TTC549 (cell line): ENCODE measurements around the gene SMIM15.
"Not testable (repeated sequence)": the region's sequence is repeated elsewhere in the genome, so short reads cannot be mapped to it uniquely, and the experiment has no call there.

Experiments
- FAIRE-seq: peaks from 2 replicates; lab custom pipeline; 2012; peaks lifted over from hg19 to GRCh38; lab: Jason Lieb, UNC

Gene SMIM15, protein sequence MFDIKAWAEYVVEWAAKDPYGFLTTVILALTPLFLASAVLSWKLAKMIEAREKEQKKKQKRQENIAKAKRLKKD

DNA sequence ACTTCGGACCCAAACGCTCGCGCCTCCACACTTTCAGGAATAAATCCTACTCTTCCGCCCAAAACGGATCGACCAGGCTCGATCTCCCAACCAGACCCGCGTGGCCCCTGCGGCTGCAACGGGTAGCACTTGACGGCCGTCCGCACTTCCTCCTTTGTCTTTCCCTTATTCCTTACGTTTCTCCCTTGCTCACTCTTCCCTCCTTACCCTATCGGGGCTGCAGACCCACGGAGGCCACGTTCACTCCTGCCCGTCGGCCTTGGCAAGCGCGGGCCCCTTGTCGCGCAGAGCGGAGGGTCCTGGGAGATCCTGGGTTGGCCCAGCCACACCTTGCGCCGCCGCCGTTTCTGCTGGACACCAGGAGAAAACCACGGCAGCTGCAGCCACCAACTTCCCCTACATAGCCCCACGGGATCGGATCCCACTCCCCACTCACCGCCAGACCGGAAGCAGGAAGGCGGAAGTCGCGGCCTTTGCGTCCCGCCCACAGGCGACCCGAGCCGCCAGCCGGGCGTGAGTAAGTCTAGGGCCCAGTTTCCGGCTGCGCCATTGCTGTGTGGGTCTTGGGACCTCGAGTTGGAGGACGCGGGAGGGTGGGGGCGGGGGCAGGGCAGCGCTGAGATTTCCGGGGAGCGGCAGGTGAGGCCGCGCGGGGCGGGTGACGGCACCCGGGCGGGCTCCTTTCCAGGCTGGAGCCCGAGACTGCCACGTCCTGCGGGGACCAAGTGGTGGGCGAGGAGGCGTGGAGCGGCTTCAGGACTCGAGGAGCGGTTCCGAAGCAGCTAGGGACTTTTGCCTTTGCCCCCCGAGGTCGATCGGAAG lies at the start of gene SMIM15:
Gene SMIM15, minus strand, starts transcription at position 459 of the 822 bp plus-strand sequence. CDS start 2,297 bp downstream, outside the sequence.
- no peak for FAIRE-seq

DNA sequence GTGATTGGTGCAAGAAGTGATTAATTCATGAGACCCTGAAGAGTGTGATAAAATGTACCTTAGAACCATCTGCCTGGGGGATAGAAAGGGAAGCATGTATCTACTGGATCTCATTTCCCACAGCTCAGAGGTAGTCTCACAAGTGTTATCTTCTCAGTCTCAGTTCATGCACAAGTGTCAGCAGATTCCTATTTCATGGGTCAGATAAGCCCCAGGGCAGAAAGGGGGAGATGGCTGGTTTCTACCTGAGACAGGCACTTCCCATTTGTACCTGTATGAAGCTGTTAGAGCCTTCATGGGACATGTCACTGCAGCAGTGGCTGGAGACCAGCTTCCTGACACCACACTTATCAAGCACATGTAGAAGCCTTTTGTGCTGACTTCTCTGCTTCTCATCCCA lies 45.6 kb upstream of the SMIM15 start:
- no peak for FAIRE-seq

DNA sequence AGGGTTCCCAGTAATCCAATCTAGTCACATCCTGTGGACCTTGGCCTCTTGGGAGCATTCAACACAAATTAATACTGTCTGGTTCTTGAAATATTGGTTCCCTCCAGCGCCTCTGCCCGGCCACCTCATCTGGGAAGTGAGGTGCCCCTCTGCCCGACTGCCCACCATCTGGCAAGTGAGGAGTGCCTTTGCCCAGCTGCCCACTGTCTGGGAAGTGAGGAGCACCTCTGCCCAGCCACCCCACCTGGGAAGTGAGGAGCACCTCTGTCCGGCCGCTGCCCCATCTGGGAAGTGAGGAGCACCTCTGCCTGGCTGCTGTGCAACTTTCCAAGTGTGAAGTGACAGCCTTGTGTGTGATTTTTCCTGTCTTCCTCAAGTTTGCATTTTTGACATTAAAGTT lies 42.7 kb upstream of the SMIM15 start:
- FAIRE-seq, result no peak

- FAIRE-seq, result no peak
Measured at GRCh38 chr5:61202213-61202612, 39.9 kb upstream of the SMIM15 start.

DNA sequence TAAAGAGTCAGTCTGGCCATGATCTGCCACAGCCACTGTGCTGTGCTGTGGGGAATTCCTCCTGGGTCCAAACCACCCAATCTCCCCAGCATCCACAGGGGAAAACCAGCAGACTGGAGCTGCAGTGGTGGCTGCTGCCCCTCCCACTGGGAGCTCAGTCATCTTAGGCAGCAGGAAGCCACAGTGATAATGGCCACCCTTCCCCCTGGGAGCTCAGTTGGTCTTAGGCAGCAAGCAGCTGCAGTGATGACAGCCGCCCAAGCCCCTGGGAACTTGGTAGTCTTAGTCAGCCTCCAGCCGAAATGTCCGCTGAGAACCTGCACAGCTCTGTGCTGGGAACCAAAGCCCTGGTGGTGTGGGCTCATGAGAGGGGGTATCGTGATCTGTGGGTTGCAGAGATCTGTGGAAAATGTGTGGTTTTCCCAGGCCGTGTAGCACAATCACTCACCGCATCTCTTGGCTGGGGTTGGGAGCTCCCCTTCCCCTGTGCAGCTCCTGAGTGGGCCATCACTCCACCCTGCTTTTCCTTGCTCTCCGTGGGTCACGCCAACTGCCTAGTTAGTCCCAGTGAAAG lies 38.4 kb upstream of the SMIM15 start:
- FAIRE-seq, result no peak

GRCh38 chr5:61198606-61199005 lies 36.3 kb upstream of the SMIM15 start:
- no peak for FAIRE-seq

DNA sequence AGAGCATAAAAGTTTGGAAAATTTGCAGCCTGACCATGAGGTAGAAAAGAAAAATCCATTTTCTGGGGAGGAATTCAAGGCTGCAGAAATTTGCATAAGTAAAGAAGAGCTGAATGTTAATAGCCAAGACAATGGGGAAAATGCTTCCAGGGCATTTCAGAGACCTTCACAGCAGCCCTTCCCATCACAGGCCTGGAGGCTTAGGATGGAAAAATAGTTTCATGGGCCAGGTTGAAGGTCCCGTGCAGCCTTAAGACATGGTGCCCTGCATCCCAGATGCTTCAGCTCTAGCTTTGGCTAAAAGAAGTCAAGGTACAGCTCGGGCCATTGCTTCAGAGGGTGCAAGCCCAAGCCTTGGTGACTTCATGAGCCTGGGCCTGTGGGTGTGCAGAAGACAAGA lies 25.6 kb upstream of the SMIM15 start:
- FAIRE-seq, result not testable (repeated sequence)

GRCh38 chr5:61187352-61187751 lies 25.1 kb upstream of the SMIM15 start:
- FAIRE-seq, result not testable (repeated sequence)

- FAIRE-seq, result no peak
Measured at GRCh38 chr5:61186634-61187033, 24.4 kb upstream of the SMIM15 start.

DNA sequence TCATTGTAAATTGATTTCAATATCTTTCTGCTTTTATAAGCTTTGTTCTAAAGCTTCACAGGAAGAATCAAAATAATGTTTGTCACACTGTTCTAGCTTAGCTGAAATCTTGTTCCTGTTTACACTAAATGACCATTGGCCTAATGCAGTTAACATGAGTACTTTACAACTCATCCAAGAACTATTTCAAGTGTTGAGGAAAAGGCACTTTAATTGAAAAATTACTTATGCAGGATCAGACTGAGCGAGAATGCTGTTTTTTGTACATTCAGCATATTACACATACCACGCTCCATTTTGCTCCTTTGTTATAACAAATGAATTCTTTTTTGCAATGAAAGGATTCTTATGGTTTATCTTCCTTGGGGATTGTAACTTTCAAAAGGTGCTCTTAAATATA lies 22.4 kb upstream of the SMIM15 start:
- FAIRE-seq, result no peak

DNA sequence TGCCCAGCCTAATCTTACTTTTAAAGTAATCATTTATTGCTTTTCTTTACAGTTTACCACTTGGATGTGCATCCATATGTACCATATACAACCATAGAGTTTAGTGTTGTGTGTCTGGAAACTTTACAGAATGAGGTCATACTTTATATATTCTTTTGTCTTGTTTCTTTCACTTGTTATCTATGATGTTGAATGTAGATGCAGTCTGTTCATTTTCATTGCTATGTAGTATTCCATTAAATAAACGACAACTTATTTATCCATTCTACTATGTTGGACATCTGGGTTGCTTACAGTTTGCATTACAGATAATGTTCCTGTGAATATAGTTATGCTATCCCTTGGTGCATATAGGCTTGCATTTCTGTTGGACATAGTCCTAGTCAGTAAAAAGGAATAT lies 21.3 kb upstream of the SMIM15 start:
- no peak for FAIRE-seq

- no peak for FAIRE-seq
Measured at GRCh38 chr5:61182449-61182848, 20.2 kb upstream of the SMIM15 start.

GRCh38 chr5:61180886-61181285 lies 18.6 kb upstream of the SMIM15 start:
- no peak for FAIRE-seq

GRCh38 chr5:61178702-61179101 lies 16.4 kb upstream of the SMIM15 start:
- no peak for FAIRE-seq

GRCh38 chr5:61177716-61178115 lies 15.4 kb upstream of the SMIM15 start:
- no peak for FAIRE-seq

DNA sequence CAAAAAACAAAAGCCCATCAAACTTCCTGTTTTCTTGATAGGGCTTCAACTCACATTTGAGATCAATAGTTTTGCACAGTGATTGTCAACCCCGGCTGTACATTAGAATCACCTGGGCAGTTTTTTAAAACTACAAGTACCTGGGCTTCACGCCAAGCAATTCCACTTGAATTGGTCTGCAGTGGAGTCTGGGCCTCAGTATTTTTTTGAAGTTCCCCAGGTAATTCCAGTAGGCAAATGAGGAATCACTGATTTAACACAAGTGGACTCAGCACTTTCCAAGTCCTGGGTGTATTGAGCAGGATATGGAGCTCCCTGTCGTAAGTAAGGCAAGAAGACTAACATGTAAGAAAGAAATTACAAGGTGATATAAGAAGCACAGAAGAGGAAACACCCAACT lies 14.8 kb upstream of the SMIM15 start:
- no peak for FAIRE-seq

DNA sequence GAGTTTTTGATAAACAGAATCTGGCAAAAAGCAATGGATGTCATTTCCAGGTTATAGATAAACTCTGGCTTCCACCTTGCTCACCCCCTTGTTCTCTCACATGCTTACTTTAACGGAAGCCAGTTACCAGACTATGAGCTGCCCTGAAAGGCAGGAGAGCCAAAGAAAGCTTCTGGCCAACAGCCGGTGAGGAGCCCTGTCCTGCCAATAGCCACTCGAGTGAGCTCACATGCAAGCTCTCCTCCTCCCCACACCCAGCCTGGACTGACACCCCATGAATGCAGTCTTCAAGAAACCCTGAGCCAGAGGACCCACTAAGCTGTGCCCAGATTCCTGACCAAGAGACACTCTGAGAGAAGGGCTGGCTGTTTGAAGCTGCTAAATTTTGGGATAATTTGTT lies 14.4 kb upstream of the SMIM15 start:
- FAIRE-seq, result no peak

GRCh38 chr5:61171479-61171878 lies 9.2 kb upstream of the SMIM15 start:
- FAIRE-seq, result no peak

- FAIRE-seq, result no peak
Measured at GRCh38 chr5:61168951-61169350, 6.7 kb upstream of the SMIM15 start.

GRCh38 chr5:61167382-61167781 lies 5.1 kb upstream of the SMIM15 start:
- FAIRE-seq, result no peak

DNA sequence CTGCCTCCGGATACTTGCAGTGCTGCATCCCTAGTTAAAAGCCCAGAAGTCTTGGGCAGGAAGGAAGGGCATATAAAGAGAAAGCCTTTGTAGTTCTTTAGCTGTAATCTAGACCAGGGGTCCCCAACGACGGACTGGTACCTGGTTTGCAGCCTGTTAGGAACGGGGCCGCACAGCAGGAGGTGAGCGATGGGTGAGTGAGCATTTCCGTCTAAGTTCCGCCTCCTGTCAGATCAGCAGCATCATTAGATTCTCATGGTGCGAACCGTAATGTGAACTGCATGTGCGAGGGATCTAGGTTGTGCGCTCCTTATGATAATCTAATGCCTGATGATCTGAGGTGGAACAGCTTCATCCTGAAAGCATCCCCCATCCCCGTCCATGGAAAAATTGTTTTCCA lies 1.6 kb upstream of the SMIM15 start:
- no peak for FAIRE-seq

DNA sequence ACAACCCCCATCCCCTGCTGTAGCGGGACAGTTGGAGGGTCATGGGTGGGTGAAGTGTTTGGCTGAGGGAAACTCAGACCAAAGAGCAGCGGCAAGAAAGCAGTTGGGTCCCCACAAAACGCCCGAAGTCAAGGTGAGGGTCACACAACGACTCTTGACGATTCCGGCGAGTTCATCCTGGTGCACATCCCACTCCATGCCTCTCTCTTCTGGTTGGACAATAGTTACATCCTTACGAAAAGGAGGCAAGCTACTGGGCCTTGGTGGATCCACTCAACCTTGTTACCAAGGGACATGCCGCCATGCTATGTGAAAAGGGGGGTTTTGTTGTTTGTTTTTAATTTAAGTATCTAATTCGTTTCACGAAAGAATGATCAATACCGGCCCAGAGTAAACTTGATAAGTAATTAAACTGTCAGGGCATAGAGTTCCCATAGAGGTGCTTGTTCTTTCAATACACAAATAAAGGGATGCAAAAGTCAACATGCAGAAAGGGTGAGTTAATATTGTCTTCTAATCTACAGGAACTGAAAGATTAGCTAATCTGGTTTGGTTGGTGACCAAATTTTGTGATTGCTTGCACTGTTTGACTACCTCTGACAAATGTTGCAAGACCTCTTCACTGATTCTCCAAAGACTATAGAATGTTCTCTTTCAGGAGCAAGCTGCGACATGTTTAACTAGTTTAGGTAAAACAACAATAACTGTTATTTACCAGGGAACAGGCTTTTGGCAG lies 732 bp upstream of the SMIM15 start:
- FAIRE-seq, result no peak

GRCh38 chr5:61160497-61160896 lies 1.8 kb downstream of the SMIM15 start:
- FAIRE-seq, result no peak
